Measurements from ENCODE around the gene GNG5.
"Not testable (repeated sequence)": the region's sequence is repeated elsewhere in the genome, so short reads cannot be mapped to it uniquely, and the experiment has no call there.

The GNG5 gene

DNA sequence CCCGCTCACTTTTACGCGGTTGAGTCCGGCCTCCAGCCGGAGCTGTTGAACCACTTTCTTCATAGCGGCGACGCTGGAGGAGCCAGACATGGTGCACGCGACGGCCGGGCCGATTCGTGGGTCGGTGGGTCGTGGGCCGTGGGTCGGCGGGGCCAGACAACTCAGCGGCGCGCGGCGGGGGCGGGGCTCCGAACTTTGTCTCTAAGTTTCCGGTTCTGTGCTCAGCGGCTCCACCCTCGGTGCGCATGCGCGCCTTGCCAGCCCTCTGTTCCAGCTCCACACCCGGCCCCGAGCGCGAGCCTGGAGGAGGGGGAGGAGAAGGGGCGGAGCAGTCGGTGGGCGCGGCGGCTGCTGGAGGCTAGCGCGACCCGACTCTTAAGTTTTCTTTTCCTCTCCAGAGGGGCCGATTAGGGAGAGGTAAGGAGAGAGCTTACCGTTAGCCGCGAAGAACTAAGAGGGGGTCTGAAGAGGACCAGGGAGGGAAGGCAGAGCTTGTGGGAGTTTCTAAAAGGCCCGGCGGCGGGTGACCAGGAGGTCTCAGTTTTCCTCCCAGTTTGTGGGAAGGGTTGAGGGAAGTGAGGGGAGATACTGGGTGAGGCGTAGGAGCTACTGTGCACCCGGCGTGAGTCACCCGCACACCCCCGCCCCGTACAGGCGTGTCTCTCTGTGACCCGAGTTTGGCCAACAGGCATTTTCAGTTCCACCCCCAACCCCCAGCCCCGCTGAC, at the start of gene GNG5, which contains the start of gene SPATA1:
Gene GNG5 (minus strand): TSS at position 580 of the 727 bp plus-strand sequence. CDS start 490 bp downstream, at position 90.
Gene SPATA1 (plus strand): TSS at position 385 of the 727 bp plus-strand sequence. CDS start 9,974 bp downstream, outside the sequence.
- peak; percentile 94 to 95 for DNase-seq

DNA sequence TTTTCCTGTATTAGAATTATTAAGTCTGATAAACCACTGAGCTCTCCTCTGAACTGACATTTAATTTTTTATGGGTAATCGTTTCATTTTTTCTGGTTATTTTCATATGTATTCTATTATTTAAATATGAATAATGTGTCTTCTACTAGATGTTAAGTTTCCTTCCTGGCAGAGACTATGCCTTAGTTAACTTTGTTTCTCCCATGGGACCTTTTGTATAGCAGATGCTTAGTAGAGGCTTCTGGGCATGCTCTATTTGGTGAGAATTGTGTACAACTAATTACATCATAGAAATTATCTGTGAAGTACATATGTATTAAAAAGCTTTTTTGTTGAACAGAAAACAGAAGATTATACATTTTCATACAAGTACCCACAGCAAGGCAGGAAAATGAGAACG, 44.4 kb upstream of the GNG5 start:
- DNase-seq: no peak

DNA sequence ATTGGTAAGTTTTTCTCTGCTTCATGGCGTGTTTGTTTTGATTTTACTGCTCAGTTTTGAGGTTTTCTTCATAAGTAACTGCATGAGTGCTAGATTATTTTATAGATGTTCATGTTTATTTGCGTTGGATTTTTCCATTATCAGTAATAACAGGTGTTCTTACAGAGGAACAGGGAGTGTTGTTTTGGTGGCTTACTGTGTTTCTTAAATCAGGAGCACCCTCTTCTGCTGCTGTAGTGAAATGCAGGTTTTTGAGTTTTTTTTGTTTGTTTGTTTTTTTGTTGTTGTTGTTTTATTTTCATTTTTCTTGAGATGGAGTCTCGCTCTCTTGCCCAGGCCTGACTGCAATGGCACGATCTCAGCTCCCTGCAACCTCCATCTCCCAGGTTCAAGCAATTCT, 35.3 kb upstream of the GNG5 start:
- no peak for DNase-seq

DNA sequence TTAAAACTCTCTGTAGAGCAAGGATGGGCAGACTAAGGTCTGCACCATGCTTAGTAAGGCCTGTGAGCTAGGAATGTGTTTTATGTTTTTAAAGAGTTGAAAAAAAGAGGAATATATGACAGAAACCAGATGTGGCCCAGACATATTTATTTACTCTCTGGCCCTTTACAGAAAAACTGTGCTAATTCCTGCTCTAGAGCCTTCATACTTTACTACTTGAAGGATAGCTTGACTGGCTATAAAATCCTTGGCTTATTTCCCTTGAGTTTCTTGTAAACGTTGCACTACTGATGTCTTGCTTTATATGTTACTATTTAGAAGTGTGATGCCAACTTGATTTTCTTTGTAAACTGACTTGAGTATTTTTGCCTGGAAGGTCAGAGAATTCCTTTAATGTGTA, 34.4 kb upstream of the GNG5 start:
- DNase-seq: no peak

DNA sequence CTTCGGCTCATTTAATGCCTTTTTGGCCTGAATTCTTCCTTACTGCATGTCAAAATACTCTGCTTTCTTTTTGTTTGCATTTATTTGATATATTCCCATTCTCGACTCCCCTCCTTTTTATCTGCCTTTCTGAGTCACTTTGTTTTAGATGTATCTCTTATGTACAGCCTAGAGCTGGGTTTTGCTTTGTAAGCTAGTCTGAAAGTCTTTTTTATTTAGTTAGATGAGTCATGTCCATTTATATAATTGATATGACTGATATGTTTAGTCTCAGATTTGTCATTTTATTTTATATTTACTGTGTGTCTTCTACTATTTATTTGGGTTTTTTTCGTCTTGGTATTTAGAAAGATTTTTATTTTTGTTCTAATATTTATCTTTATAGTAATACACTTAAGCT, 33.6 kb upstream of the GNG5 start:
- DNase-seq: no peak

DNA sequence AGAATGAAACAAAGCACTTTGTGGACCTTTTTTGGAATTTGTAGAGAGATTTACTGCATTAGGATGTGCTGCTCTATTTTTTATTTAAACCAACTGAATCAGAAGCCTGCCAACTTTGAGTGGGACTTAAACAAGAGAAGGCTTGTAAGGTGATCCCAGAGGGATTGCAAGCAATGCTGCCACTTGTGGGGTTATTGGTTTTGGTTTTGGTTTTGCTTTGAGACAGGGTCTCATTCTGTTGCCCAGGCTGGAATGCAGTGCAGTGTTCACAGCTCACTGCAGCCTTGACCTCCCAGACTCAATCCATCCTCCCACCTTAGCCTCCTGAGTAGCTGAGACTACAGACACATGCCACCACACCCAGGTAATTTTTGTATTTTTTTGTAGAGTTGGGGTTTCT, 32.2 kb upstream of the GNG5 start:
- no peak for DNase-seq

DNA sequence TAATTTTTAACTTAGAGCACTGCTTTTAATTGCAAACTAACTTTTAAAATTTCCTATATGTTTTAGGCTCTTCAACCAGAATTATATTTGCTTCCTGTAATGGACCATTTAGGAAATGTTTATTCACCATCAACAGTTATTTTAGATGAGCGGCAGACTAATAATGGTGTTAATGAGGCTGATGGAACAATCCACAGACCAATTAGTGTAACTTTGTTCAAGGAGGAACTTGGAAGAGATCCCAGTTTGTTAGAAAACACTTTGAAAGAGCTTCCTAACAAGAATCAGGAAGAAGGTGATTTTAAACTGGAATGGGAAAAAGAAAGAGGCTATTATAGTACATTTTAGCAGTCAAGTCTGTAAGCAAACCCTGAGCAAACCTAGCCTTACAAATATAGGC, 19.4 kb upstream of the GNG5 start:
- DNase-seq: no peak

DNA sequence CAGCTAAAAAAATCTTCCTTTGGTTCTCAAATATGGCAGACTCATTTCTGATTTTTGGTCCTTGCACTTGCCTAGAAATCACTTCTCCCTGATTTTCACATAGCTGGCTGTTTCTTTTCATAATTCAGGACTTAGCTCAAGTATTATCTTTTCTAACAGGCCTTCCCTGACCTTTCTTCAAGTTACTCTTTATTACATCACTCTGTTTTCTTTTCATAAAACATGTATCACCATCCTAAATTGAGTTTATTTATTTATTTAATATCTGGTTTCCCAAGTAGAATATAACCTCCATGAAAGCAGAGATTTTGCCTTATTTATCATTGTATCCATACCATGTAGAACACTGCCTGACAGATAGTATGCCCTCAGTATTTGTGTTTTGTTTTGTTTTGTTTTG, 18.2 kb upstream of the GNG5 start:
- DNase-seq: no peak

DNA sequence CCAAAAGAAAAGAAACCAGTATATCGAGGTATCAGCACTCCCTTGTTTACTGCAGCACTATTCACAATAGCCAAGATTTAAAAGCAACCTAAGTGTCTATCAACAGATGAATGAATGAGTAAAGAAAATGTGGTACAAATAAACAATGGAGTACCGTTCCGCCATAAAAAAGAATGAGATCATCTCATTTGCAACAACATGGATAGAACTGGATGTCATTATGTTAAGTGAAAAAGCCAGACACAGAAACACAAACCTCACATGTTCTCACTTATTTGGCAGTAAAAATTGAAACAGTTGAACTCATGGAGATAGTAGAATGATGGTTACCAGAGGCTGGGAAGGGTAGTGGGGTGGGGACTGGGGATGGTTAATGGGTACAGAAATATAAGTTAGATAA, 4.3 kb upstream of the GNG5 start:
- DNase-seq: no peak

DNA sequence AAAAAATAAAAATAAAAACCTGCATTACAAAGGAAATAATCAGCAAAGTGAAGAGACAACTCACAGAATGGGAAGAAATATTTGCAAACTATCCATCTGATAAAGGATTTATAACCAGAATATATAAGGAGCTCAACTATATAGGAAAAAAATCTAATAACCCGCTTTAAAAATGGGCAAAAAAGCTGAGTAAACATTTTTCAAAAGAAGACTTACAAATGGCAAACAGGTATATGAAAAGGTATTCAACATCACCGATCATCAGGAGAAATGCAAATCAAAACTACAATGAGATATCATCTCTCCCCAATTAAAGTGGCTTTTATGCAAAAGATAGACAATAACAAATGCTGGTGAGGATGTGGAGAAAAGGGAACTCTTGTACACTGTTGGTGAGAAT, 3.8 kb upstream of the GNG5 start:
- no peak for DNase-seq

DNA sequence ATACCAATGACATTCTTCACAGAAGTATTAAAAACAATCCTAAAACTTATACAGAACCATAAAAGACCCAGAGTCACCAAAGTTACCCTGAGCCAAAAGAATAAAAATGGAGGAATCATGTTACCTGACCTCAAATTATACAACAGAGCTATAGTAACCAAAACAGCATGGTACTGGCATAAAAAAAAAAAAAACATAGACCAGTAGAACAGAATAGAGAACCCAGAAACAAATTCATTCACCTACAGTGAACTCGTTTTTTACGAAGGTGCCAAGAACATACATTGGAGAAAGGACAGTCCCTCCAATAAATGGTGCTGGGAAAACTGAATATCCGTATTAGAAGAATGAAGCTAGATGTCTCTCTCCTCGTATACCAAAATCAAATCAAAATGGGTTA, 2.6 kb upstream of the GNG5 start:
- DNase-seq: no peak

DNA sequence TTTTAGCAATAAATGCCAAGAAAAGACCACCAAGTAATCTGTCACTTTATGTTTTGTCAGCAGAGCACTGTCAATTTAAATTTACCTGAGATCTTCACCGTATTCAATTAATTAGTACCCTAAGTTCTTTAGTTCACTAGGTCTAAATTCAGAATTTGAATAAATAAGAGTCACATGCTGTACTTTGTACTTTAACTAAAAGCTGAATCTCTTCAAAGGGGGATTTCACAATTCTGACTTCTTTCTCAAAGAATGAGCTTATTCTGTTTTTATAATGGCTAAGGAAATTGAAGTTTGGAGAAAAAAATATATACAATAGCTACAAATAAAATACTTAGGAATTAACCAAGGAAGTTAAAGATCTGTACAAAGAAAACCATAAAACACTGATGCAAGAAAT, 2.1 kb upstream of the GNG5 start:
- no peak for DNase-seq

DNA sequence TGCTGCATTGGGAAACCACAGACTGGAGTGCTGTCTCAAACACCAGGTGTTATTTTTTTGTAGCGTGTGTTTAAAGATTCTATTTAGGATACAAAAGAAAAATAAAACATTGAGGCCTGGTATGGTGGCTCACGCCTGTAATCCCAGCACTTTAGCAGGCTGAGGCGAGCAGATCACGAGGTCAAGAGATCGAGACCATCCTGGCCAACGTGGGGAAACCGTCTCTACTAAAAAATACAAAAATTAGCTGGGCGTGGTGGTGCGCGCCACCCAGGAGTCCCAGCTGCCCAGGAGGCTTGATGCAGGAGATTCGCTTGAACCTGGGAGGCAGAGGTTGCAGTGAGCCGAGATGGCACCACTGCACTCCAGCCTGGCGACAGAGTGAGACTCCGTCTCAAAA, 1.5 kb upstream of the GNG5 start:
- not testable (repeated sequence) for DNase-seq

DNA sequence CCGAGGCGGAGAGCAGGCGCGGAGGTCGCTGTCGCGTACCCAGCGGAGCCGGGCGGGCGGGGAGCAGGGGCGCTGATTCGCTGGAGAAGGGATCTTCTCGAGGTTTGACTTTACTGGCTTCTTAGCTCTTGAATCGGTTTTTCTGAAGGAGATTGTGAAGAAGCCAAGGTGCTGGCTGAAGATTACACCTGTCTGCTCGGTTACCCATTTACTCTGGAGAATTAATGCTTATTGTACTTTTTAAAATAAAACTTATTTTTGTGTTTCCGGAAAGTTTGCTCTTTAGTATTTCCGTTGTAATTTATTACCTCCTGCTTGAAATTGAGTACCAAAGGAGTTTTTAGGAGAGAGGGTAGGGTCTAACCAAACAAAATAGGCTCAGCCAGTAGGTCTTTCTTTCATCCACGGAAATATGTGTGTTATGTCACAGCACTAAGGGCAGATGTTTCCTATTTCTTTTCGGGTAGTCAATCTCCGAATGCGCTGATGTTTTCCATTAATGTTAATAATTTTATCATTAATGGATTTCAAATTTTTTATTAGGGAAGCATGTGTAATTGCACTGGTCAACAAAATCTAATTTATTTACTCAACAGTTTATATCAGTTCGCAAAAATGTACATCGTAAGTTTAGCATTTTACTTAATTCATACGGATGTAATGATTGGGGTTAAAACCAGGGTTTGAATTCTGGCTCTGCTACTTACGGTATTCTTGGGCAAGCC, 510 bp upstream of the GNG5 start:
- DNase-seq: peak in 1 of 2 donors; percentile 64

DNA sequence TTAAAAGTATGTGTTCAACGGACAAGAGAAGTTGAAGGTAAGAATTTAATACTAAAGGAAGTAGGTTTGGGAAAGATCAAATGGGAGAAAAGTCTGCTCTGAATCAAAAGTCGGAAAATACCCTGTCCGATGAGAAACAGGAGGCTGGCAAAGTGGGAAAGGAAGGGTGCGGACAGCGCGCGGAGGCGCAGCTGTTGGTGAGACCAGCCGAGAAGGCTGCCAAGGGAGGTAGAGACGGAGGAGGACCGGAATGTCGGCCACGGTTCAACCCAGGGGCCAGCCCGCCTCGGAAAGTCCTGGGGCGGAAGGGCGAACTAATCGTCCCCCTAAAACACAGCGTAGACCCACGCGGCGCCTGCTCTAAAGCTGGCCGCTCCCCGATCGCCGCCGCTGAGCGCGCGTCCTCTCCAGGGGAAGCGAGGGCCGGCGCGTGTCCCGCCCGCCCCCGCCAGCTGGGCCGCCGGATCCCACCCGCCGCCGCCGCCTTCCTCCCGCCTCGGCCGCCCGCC, 834 bp downstream of the GNG5 start:
- DNase-seq: no peak

DNA sequence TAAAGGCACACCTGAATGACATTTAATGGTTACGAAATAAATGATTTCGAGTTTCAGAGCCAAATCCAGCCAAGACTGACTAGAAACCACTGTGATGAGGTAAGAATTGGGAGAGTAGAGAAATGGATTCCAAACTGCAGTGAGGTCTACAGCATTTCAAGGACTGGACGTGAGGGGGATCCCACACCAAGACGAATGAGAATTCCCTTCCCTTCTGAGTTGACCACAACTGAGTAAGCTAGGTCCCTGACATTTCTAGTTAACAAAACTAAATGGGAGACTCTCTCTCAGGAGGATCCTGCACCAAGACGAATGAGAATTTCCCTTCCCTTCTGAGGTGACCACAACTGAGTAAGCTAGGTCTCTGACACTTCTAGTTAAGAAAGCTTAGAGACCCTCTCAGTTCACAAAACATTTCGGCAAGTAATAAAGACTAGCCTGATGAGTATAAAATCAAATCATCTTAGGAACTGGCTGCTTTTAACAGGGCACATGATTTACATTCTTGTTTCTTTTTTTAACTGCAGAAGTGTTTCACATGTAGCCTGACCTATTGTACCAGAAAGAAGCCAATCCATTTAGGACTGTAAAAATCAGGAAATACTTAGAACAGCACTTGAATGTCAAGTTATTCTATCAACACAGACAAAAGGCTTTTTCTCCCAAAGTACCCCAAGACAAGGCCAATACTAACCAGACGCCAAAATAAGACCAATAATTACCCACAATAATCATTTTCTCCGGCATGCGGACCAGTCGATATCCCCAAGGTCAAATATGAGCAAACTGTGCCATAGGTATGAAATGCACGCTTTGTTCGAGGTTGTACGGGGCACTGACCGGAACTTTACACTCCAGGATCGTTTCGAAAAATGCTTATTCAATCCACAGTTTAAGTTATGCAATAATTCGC, 1.5 kb downstream of the GNG5 start:
- DNase-seq: peak in 1 of 2 donors; percentile 0

DNA sequence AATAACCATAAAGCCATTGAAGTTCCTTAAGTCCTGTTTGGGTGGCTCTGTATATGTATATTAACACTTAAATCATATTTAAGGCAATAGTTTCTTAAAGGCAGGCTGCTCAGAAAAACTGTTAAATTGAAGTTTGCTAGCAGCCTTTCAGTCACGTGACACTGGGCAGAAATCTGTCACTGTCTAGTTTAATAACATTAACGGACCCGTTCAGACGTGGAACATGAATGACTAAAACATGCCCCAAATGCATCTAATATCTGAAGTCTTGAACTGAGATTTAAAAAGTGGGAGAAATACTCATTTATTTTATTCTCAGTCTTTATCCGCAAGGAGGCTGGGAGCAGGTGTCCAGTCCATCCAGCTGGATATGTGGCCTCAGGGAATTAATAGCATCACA, 3.5 kb downstream of the GNG5 start:
- DNase-seq: no peak

DNA sequence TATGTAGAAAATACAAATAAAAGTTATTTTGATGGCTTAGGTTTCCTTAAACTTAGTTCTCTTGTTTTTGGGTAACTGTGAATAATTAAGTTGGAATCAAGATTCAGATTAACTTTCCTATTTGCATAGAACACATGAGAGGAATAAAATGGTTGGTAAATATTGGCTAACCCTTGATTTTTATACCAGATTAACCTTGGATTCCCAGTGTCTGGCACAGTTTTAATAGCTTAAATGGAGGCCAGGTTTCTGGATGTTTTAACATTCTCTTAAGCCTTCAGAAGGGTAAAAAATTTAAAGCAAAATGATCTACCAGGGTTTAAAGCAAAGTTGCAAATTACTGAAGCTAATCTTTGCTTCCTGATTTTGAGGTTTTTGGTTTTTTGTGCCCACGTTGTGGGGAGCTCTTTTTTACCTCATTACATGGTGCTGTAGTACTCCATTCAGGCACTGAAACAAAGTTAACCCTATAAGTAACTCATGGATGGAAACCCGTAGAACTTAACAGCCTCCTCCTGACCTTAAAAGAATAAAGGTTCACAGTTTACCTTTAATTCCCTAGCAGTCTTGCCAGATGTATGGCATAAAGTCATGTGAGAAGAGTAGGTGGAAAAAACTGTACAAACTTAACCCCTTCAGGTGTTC, 8.6 kb downstream of the GNG5 start:
- DNase-seq: no peak

DNA sequence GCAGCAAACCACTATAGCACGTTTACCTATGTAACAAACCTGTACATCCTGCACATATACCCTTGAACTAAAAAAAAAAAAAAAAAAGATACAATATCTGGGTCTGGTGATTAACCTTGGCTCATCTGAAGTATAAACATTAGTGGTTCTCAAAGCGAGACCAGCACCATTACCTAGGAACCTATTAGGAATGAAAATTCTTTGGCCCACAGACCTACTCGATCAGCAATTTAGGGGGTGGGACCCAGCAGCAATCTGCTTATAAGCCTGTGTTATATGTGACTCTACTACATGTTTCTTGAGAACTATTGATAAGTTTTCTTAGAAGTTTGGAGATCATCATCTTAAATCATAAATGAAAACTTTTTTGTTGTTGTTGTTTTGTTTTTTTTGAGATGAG, 9.9 kb downstream of the GNG5 start:
- DNase-seq: no peak

DNA sequence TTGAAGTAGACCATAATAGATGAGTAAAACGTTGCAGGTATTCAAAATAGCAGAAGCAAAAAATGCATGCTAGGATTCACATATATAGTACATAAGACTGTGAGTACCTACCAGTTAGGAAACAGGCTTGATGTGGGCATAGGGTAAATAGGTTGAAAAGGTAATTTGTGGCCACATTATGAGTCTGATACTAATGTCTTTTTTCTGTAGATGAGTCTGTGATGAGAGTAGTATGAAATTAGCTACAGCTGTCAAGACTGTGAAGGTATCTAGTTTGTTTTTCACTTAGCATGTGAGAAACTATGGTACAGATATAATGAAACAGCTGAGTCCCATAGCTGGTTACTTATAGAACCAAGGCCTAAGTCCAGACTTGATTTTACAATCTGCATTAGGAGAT, 12.6 kb downstream of the GNG5 start:
- DNase-seq: no peak

DNA sequence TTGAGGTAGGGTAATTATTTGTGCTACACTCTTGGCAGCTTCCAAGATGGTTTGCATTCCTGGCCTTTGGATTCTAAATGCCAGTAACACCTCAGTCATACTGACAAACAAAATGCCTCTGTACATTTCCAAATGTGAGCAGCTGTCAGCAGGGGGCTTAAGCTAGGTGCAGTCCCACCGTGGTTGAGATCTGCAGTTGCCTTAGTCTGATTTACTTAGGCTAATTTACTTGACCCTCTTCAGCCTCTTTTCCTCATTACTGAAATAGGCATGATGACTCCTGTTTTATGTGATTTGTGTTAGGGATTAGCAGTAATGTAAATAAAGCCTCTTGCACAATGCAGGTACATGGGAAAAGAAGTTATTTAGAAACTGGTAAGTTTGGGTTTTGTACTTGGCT, 13.7 kb downstream of the GNG5 start:
- no peak for DNase-seq

DNA sequence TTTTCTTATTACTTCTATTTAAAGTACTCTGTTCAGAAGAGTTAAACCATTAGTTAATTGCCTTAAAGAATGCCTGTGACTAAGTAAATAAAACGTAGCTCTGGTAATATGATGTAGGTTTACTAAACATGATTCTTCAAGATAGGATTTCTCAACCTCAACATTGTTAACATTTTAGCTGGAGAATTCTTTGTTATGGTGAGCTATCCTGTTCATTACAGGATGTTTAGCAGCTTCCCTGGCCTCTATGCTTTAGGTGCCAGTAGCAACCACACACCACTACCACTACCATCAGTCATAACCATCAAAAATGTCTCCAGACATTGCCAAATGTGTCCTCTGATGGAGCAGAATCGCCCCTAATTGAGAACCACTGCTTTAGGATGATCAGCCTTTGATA, 16.6 kb downstream of the GNG5 start:
- DNase-seq: no peak

DNA sequence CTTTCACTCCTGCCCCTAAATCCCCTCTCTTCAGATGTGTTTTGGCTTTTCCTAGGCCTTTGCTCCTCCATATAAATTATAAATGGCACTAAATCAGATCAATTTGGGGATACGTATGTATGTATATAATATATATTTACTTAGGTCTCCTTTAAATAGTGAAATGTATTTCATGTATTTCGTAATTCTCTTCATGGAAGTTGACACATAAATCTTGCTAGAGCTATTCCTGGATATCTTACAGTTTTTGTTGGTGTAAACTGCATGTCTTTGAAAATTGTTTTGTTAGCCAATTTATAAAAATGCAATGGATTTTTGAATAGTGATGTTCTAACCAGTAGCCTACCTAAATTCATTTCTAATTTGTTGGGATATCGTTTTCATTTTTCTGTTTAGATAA, 18.3 kb downstream of the GNG5 start:
- no peak for DNase-seq
